Adrenal gland (tissue), 12 donors: ENCODE measurements around the gene SCN2B. TPM values are rescaled to one million over a fixed set of nuclear protein-coding genes. Genes with fewer than 3 reads are reported as not detected.

ENCODE experiments used
- DNase-seq, 7 donors: peaks; one replicate each; pipeline ENCODE4 v3.0.0-alpha.2; 2019 to 2020
- H3K27ac ChIP-seq, 5 donors: fragments of 200-600 bp; sonication (generic) in 4 of 5; 1 replicate in 3 of 5; 2 replicates in 2 of 5; pipeline versions ENCODE4 v1.5.1 to v1.8.0; 2016 to 2020; ENCODE audit warnings: mild to moderate bottlenecking in 1 of 5
- H3K27me3 ChIP-seq: fragments of 200-600 bp; 2 replicates; pipeline ENCODE4 v1.8.0; 2021
- H3K36me3 ChIP-seq, 2 donors: fragments of 200-600 bp; replicated peaks in 1 of 2; 1 replicate in 1 of 2; 2 replicates in 1 of 2; pipeline versions ENCODE4 v1.5.1 to v1.8.0; 2018 to 2022
- H3K4me1 ChIP-seq, 2 donors: fragments of 200-600 bp; replicated peaks in 1 of 2; 1 replicate in 1 of 2; 2 replicates in 1 of 2; pipeline versions ENCODE4 v1.5.1 to v1.8.0; 2018 to 2021
- H3K4me3 ChIP-seq, 4 donors: fragments of 200-600 bp; sonication (generic) in 3 of 4; one replicate each; pipeline ENCODE4 v1.5.1; 2016 to 2018
- H3K9me3 ChIP-seq, 3 donors: fragments of 200-600 bp; sonication (generic) in 1 of 3; replicated peaks in 1 of 3; 1 replicate in 2 of 3; 2 replicates in 1 of 3; pipeline versions ENCODE4 v1.5.1 to v1.8.0; 2016 to 2021
- CTCF ChIP-seq, 6 experiments: fragments of 450-650 bp in 4 of 6; fragments of 200-600 bp in 2 of 6; sonication (generic) in 1 of 6; IDR thresholded peaks; 1 replicate in 5 of 6; 2 replicates in 1 of 6; pipeline versions ENCODE4 v1.5.1 to v1.8.0; 2016 to 2021; ENCODE audit warnings: antibody characterized with exemption in 6 of 6, mild to moderate bottlenecking in 2 of 6, moderate library complexity in 1 of 6
- POLR2A ChIP-seq, 2 donors: fragments of 450-650 bp; IDR thresholded peaks; one replicate each; pipeline ENCODE4 v1.6.1; 2017; ENCODE audit warnings: antibody characterized with exemption in 2 of 2, mild to moderate bottlenecking in 2 of 2, moderate library complexity in 1 of 2
- WGBS, 4 donors: extraction: QIAGEN DNeasy Blood & Tissue Kit in 2 of 4; methylation state at CpG; one replicate each; pipeline versions ENCODE4 v1.1.5 to v1.1.7; 2013 to 2017; 5-methylcytosine and 5-hydroxymethylcytosine counted together
- intact Hi-C, 2 donors: fragments of 100-400 bp; cut with DNase I; formaldehyde crosslinking; loops; one replicate each; pipeline versions ENCODE4 v1.14.1 to v1.15.0; 2022 to 2023
- polyA plus RNA-seq, 3 donors: library from polyadenylated mRNA; stranded (reverse); fragments of 200-250 nt in 2 of 3; fragments of 350-450 nt in 1 of 3; fragmentation: Illumina TruSeq in 1 of 3; extraction: RNeasy Lipid Tissue Mini Kit (QIAGEN cat#74804) in 1 of 3; gene quantifications; one replicate each; pipeline ENCODE4 v1.2.3, GENCODE V29; 2013 to 2014
- total RNA-seq, 9 donors: library from RNA; depleted of rRNA in 4 of 9; stranded (reverse); fragments of >200 nt in 4 of 9; fragments of 120-200 nt in 1 of 9; fragmentation: NEBNext Ultra II Directional in 1 of 9; extraction: Animal tissue kit (Norgen Biotek cat#: 25700) in 1 of 9; gene quantifications; one replicate each; pipeline versions ENCODE4 v1.1.0 to v1.2.4, GENCODE V29; 2013 to 2023
- donor health status: healthy with polysubstance abuse.
- donor health status: Bipolar disorder and iron deficiency.
- donor health status: DM: yes; HTN: yes; CAD: no.
- donor health status: DM: no; HTN: no; CAD: no.
- donor health status: DM: no; HTN: no; CAD: no.
- donor health status: DM: yes; HTN: yes; CAD: no.

The SCN2B gene
- total and polyA plus RNA-seq, 12 donors, result 0.09 to 0.96 (median 0.38) TPM

GRCh38 chr11:118214210-118214914 is 37.9 kb upstream of the SCN2B start:
- Histone ChIP-seq H3K9me3 (no peaks in the 10 kb centered on the region), H3K27ac (peak overlapping the region in 2 of 5 donors; percentile 16 to 45), H3K36me3 (no peaks in the 10 kb centered on the region), H3K4me1 (no peaks in the 10 kb centered on the region), H3K27me3 (peaks cover 13% of the 10 kb centered on the region), H3K4me3 (no peak overlapping the region)
- DNase-seq, result peak in 5 of 7 donors; percentile 20 to 37 (median 29)
- TF ChIP-seq CTCF (IDR thresholded peaks at IDR 0.05) (no peak), POLR2A (IDR thresholded peaks at IDR 0.05) (no peak)
- 46 to 59% (median 52%) methylated on average over 6 of the region's 6 CpGs for WGBS, 4 donors
- intact Hi-C loops, result no loop called here

GRCh38 chr11:118213781-118214180 is 37.3 kb upstream of the SCN2B start:
- no peak for DNase-seq
- Histone ChIP-seq H3K36me3 (no peaks in the 10 kb centered on the region), H3K4me1 (no peaks in the 10 kb centered on the region), H3K9me3 (no peaks in the 10 kb centered on the region), H3K27me3 (peaks cover 13% of the 10 kb centered on the region), H3K4me3 (no peak overlapping the region), H3K27ac (no peak overlapping the region)
- TF ChIP-seq POLR2A (IDR thresholded peaks at IDR 0.05), result no peak
- no peak for TF ChIP-seq CTCF (IDR thresholded peaks at IDR 0.05)
- intact Hi-C loops, result no loop called here
- WGBS, 4 donors, result 77 to 94% (median 86%) methylated on average over 2 of the region's 2 CpGs

GRCh38 chr11:118213201-118213600 is 36.8 kb upstream of the SCN2B start:
- Histone ChIP-seq H3K4me3 (no peak overlapping the region), H3K9me3 (no peaks in the 10 kb centered on the region), H3K27ac (no peak overlapping the region), H3K27me3 (peaks cover 13% of the 10 kb centered on the region), H3K4me1 (no peaks in the 10 kb centered on the region), H3K36me3 (no peaks in the 10 kb centered on the region)
- WGBS, 4 donors, result 67 to 82% (median 76%) methylated on average over 4 of the region's 4 CpGs
- intact Hi-C loops, result no loop called here
- TF ChIP-seq POLR2A (IDR thresholded peaks at IDR 0.05), result no peak
- TF ChIP-seq CTCF (IDR thresholded peaks at IDR 0.05), result no peak
- DNase-seq, result no peak

- Histone ChIP-seq H3K27ac (no peak overlapping the region), H3K9me3 (no peaks in the 10 kb centered on the region), H3K36me3 (no peaks in the 10 kb centered on the region), H3K4me1 (no peaks in the 10 kb centered on the region), H3K27me3 (peaks cover 13% of the 10 kb centered on the region), H3K4me3 (no peak overlapping the region)
- DNase-seq, result no peak
- 37 to 64% (median 46%) methylated on average over 2 of the region's 2 CpGs for WGBS, 4 donors
- intact Hi-C loops, result no loop called here
- TF ChIP-seq POLR2A (IDR thresholded peaks at IDR 0.05) (no peak), CTCF (IDR thresholded peaks at IDR 0.05) (no peak)
These were observed 36.3 kb upstream of the SCN2B start for GRCh38 chr11:118212781-118213191.
